Measurements from ENCODE around the gene SEL1L2.

Gene SEL1L2

GRCh38 chr20:13855613-13856012 is 134.8 kb downstream of the SEL1L2 start:
- TF ChIP-seq CTCF (conservative IDR thresholded peaks at IDR 0.05), result no peak
- no peak overlapping the region for H3K27ac ChIP-seq

GRCh38 chr20:13852306-13852705 is 138.1 kb downstream of the SEL1L2 start:
- no peak for TF ChIP-seq CTCF (conservative IDR thresholded peaks at IDR 0.05)
- H3K27ac ChIP-seq, result no peak overlapping the region

- TF ChIP-seq CTCF (conservative IDR thresholded peaks at IDR 0.05), result no peak
- H3K27ac ChIP-seq, result no peak overlapping the region
These were observed 139.1 kb downstream of the SEL1L2 start for GRCh38 chr20:13851279-13851678.

- no peak overlapping the region for H3K27ac ChIP-seq
- no peak for TF ChIP-seq CTCF (conservative IDR thresholded peaks at IDR 0.05)
These were observed 146.1 kb downstream of the SEL1L2 start for GRCh38 chr20:13844296-13844695.

- no peak for TF ChIP-seq CTCF (conservative IDR thresholded peaks at IDR 0.05)
- no peak overlapping the region for H3K27ac ChIP-seq
These were observed 149.2 kb downstream of the SEL1L2 start for GRCh38 chr20:13841206-13841605.

- no peak overlapping the region for H3K27ac ChIP-seq
- TF ChIP-seq CTCF (conservative IDR thresholded peaks at IDR 0.05), result no peak
These were observed 150.3 kb downstream of the SEL1L2 start for GRCh38 chr20:13840093-13840465.

GRCh38 chr20:13839421-13840092 is 150.9 kb downstream of the SEL1L2 start:
- TF ChIP-seq CTCF (conservative IDR thresholded peaks at IDR 0.05), result no peak
- no peak overlapping the region for H3K27ac ChIP-seq

All from VCaP (cell line).